Prostate gland (tissue), 2 donors: ENCODE data around the gene STK24. TPM values are rescaled to one million over a fixed set of nuclear protein-coding genes. Genes with fewer than 3 reads are reported as not detected.

Source experiments
- DNase-seq: peaks from one replicate; pipeline ENCODE4 v3.0.0-alpha.2; 2019; ENCODE audit warnings: low spot score
- H3K27ac ChIP-seq, 2 donors: fragments of 200-600 bp; sonication (generic); 2 replicates each; pipeline ENCODE4 v1.5.1; 2017 to 2019
- H3K27me3 ChIP-seq: fragments of 200-600 bp; sonication (generic); replicated peaks from 2 replicates; pipeline ENCODE4 v1.5.1; 2019; ENCODE audit not compliant: insufficient read depth
- H3K36me3 ChIP-seq, 2 donors: fragments of 200-600 bp; sonication (generic); 1 replicate in 1 of 2; 2 replicates in 1 of 2; pipeline versions ENCODE4 v1.5.1 to v1.8.1; 2017 to 2019
- H3K4me1 ChIP-seq: fragments of 200-600 bp; sonication (generic); replicated peaks from 2 replicates; pipeline ENCODE4 v1.5.1; 2019
- H3K4me3 ChIP-seq, 2 donors: fragments of 200-600 bp; sonication (generic); 2 replicates each; pipeline ENCODE4 v1.5.1; 2017 to 2019
- H3K9me3 ChIP-seq: fragments of 200-600 bp; sonication (generic); 2 replicates; pipeline ENCODE4 v1.5.1; 2017
- POLR2A ChIP-seq: fragments of 450-650 bp; IDR thresholded peaks from one replicate; pipeline ENCODE4 v1.6.1; 2016; ENCODE audit warnings: antibody characterized with exemption, mild to moderate bottlenecking
- POLR2AphosphoS5 ChIP-seq: sonication (generic); formaldehyde crosslinking; IDR thresholded peaks from one replicate; pipeline ENCODE4 v1.6.1; 2017; ENCODE audit warnings: antibody characterized with exemption
- WGBS: methylation state at CpG from one replicate; pipeline ENCODE4 v1.1.5; 2018; 5-methylcytosine and 5-hydroxymethylcytosine counted together
- intact Hi-C: fragments of 100-400 bp; cut with DNase I; formaldehyde crosslinking; loops from one replicate; pipeline ENCODE4 v1.14.2; 2022
- total RNA-seq, 2 donors: library from RNA; depleted of rRNA; stranded (reverse); fragments of >200 nt; gene quantifications; one replicate each; pipeline ENCODE4 v1.1.0, GENCODE V29; 2016
- TF ChIP-seq, protein P1 (sequence below), 4 experiments: fragments of 200-600 bp in 2 of 4; fragments of 450-650 bp in 2 of 4; sonication (generic) in 2 of 4; IDR thresholded peaks; 1 replicate in 3 of 4; 2 replicates in 1 of 4; pipeline ENCODE4 v1.5.1; 2016 to 2019; ENCODE audit warnings: antibody characterized with exemption in 4 of 4, mild to moderate bottlenecking in 2 of 4, moderate library complexity in 2 of 4

STK24 gene
- total RNA-seq, 2 donors from 2014 or later: 80.5 to 187 TPM

DNA sequence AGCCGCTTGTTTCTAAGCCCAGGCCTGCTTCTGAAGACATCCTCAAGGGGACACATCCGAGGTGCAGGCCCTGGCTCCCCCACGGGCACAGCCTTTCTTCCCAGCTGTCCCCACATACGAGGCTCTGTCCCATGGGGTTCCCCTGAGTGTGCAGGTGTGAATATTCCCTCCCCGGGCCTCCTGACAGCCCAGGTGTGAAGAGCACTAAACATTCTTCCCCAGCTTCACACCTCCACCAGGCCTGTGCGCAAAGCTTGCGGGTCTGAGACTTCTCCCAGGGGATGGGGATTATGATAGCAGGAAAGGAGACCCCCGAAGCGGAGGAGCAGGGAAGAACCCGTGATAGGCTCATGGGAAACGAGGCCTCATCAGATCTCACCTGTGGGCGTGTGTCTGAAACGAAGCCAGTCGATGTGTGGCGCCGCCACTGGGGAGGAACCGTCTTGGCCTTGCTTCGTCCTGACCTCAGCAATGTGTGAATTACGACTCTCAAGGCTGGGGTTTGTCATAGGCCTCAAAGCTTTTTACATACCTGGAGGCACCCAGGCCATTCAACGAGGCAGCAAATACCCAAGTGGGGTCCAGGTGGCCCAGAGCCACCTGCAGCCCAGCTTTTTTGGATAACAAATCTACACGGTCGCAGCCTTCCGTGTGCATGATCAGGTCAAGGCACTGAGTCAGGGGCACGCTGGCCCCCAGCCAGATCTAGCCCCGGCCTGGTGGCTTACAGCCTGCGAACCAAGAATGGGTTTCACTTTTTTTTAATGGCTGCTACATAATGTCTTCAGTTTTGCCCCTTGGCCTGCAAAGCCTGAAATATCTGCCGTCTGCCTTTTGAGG lies 134.3 kb downstream of the STK24 start:
- Histone ChIP-seq H3K36me3 (peaks cover 9 to 16% of the 10 kb centered on the region in 2 donors), H3K27ac (no peak overlapping the region), H3K27me3 (no peaks in the 10 kb centered on the region), H3K4me1 (no peaks in the 10 kb centered on the region), H3K9me3 (no peaks in the 10 kb centered on the region), H3K4me3 (no peak overlapping the region)
- 80% methylated on average over 27 of the region's 27 CpGs for WGBS
- intact Hi-C loops: loop anchor here (10.0 kb wide), 2 partner anchors 402 to 588 kb away; no protein-coding TSS in a partner anchor
- TF ChIP-seq, protein P1, sequence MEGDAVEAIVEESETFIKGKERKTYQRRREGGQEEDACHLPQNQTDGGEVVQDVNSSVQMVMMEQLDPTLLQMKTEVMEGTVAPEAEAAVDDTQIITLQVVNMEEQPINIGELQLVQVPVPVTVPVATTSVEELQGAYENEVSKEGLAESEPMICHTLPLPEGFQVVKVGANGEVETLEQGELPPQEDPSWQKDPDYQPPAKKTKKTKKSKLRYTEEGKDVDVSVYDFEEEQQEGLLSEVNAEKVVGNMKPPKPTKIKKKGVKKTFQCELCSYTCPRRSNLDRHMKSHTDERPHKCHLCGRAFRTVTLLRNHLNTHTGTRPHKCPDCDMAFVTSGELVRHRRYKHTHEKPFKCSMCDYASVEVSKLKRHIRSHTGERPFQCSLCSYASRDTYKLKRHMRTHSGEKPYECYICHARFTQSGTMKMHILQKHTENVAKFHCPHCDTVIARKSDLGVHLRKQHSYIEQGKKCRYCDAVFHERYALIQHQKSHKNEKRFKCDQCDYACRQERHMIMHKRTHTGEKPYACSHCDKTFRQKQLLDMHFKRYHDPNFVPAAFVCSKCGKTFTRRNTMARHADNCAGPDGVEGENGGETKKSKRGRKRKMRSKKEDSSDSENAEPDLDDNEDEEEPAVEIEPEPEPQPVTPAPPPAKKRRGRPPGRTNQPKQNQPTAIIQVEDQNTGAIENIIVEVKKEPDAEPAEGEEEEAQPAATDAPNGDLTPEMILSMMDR (IDR thresholded peaks at IDR 0.05): no peak
- TF ChIP-seq POLR2AphosphoS5: no peak
- TF ChIP-seq POLR2A: no peak
- DNase-seq: no peak

DNA sequence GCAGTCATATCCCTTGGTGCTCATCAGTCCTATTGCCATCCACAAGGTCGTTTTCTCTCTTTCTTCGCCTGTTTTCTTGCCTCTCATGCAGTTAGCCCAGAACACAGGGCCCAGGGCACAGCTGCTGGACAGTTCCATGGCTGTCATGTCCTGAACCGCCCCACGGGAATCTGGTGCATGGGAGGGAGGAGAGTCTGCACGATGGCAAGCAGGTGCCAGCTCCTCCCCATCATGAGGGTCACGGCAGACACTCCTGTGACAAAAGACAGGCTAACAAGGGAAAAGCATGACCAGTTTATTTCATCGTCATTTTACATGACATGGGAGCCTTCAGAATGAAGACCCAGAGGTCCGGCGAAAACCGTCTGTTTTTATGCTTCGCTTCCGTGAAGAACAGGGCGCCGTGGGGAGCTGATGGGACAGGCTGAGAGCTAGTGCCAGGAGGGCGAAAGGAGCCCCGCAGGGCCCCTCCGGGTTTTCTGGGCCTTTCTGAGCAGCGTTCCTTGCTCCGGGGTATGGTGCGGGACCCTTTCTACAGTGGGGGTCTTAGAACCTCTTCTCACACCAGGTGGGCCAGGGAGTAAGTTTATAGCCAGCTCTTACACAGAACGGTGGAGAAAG lies 135.7 kb downstream of the STK24 start:
- intact Hi-C loops: loop anchor here (10.0 kb wide), 2 partner anchors 404 to 586 kb away; no protein-coding TSS in a partner anchor
- TF ChIP-seq, protein P1 (IDR thresholded peaks at IDR 0.05): no peak
- no peak for TF ChIP-seq POLR2AphosphoS5
- no peak for TF ChIP-seq POLR2A
- H3K36me3 ChIP-seq: peaks cover 9 to 16% of the 10 kb centered on the region in 2 donors

DNA sequence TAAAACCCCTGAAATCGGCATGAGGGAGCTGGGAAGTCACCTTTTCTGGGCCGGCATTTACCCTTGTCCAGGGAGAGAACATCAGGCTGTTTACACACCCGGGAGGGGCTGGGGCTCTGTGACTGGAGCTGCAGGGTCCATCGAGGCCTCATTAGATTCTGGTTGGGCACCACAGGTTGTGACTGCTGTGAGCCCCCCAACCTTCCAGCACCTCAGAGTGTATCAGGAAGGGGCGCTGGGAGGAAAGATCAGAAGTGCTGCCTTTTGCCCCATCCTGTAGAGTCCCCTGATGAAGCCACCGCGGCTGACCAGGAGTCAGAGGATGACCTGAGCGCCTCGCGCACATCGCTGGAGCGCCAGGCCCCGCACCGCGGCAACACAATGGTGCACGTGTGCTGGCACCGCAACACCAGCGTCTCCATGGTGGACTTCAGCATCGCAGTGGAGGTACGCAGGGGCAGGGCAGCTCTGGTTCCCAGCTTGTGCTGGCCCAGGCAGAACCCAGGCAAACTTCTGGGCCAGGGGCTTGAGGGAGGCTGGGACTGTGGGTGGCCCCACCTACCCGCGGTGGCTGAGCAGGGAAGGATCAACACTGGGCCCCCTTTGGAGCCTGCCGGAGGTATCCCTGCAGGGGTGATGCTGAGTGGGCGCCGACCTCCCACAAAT lies 136.4 kb downstream of the STK24 start:
- 93% methylated on average over 19 of the region's 25 CpGs for WGBS
- TF ChIP-seq POLR2A: no peak
- TF ChIP-seq, protein P1 (IDR thresholded peaks at IDR 0.05): no peak
- no peak for TF ChIP-seq POLR2AphosphoS5
- no peak overlapping the region for H3K27ac ChIP-seq
- intact Hi-C loops: loop anchor here (10.0 kb wide), 2 partner anchors 404 to 586 kb away; no protein-coding TSS in a partner anchor
- H3K4me3 ChIP-seq: no peak overlapping the region
- no peaks in the 10 kb centered on the region for H3K4me1 ChIP-seq
- H3K9me3 ChIP-seq: no peaks in the 10 kb centered on the region
- DNase-seq: no peak
- H3K36me3 ChIP-seq: peaks cover 9 to 16% of the 10 kb centered on the region in 2 donors
- H3K27me3 ChIP-seq: no peaks in the 10 kb centered on the region

More for the DNA sequence above, 135.7 kb downstream of the STK24 start:
- no peak overlapping the region for H3K27ac ChIP-seq
- WGBS: 83% methylated on average over 21 of the region's 21 CpGs
- no peaks in the 10 kb centered on the region for H3K4me1 ChIP-seq
- no peaks in the 10 kb centered on the region for H3K27me3 ChIP-seq
- no peak overlapping the region for H3K4me3 ChIP-seq
- H3K9me3 ChIP-seq: no peaks in the 10 kb centered on the region
- no peak for DNase-seq

DNA sequence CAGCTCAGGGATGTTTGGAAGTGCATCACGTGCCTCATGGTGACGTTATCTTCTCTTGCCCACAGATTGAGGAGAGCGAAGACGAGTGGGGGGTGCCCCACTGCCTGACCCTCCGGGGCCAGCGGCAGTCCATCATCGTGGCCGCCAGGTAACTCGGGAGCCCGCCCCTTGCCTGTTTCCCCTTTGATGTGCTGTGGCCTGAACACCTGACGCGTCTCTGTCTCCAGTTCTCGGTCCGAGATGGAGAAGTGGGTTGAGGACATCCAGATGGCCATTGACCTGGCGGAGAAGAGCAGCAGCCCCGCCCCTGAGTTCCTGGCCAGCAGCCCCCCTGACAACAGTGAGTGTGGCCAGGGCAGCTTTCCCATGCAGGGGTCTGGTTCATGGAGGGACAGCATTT lies 137.0 kb downstream of the STK24 start:
- WGBS: 81% methylated on average over 16 of the region's 16 CpGs
- DNase-seq: no peak
- intact Hi-C loops: loop anchor here (10.0 kb wide), 2 partner anchors 405 to 585 kb away; no protein-coding TSS in a partner anchor
- Histone ChIP-seq H3K4me1 (no peaks in the 10 kb centered on the region), H3K4me3 (no peak overlapping the region), H3K9me3 (no peaks in the 10 kb centered on the region), H3K36me3 (peaks cover 9 to 16% of the 10 kb centered on the region in 2 donors), H3K27me3 (no peaks in the 10 kb centered on the region), H3K27ac (no peak overlapping the region)
- TF ChIP-seq, protein P1 (IDR thresholded peaks at IDR 0.05): no peak
- TF ChIP-seq POLR2A (no peak), POLR2AphosphoS5 (no peak)
